Central memory CD4-positive, alpha-beta T cell (primary cell): ENCODE data around the gene CCDC85C.

Experiments used
- DNase-seq: peaks from one replicate; pipeline ENCODE4 v3.0.0; 2022

The CCDC85C gene

DNA sequence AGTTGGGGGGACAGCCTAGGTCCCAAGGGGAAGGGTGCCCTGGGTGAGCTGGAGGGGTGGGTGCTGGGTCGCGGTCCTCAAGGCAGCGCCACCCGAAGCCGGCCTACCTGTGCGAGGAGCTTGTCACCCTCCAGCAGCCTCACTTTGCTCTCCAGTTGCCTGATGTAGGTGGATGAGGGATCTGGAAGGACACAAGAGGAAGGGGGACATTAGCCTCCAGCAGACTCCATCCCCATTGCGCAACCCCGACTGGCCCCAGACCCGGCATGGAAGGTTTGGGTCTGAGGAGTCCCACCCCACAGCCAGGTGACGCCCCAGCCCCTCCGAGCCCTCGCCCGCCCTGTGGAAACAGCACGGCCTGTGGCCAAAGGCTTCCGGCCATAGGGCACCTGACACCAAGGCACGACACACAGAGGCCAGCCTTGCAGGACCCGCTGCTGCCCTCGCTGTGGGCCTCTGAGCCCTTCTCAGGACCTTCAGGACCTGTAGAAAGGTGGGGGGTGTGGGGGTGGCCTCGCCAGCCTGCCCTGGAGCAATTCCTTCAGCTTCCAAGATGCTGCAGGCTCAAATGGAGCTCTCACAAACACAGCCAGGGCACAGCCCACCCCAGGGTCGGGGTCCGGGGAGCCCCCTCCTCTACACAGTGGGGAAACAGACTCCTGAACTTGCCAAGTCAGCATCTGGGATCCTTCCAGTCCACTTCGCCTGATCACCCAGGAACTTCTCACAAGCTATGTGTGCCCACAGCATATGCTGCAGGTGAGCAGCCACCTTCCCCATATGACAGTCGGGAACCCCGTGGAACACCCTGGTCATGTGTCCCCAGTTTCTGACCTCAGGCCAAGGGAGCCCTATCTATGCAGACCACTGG is 67.9 kb downstream of the CCDC85C start:
- DNase-seq: no peak

DNA sequence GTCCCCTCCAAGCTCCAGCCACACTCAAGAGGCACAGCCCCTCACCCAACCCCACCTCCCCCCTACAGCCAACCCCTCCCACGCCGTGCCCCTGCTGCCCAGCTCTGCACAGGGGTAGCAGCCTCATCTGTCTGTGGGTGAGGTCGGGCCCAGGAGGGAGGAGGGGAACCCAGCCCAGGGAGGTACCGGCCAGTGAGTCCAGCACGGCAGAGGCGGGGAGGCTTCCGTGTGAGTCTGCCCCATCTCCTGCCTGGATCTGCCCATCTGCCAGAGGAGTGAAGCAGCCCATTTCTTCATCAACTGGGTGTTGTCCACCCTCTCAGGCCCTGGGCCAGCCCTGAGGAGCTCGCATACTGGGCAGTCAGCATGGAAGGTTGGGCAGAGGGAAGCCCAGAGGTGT is 68.6 kb downstream of the CCDC85C start:
- DNase-seq: no peak

DNA sequence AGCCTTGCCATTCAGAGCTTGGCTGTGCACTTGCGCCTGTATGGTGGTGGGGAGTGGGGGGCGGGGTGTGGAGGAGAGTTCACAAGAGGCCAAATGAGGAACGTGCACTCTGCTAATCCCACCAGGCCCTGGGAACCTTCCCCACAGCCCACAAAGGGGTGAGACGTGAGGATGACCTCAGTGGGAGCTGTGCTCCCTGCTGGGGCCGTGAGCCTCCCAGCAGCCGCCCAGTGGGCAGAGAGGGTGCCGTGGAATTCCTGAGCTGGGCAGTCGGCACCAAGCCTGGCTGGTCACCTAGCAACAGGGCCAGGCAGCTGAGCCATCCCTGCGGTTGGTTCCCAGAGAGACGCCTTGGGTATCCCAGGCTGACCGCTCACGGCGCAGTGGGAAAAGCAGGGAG is 69.1 kb downstream of the CCDC85C start:
- DNase-seq: no peak

DNA sequence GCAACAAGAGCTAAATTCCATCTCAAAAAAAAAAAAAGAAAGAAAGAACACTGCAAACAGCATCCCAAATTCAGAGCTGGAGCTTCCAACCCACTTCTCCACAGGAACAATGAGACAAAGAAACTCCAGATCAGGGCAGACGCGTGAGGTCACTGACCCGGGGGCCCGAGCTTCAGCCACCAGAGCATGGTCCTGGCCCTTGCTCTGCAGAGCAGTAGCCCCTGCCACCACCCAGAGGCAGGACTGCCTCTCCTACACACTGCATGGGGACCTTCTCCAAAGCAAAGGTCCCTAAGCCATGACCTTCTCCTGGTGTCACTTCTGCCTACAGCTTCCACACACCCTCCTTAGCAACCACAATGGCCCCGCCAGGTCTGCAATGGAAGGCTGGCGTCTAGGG is 69.7 kb downstream of the CCDC85C start:
- no peak for DNase-seq

DNA sequence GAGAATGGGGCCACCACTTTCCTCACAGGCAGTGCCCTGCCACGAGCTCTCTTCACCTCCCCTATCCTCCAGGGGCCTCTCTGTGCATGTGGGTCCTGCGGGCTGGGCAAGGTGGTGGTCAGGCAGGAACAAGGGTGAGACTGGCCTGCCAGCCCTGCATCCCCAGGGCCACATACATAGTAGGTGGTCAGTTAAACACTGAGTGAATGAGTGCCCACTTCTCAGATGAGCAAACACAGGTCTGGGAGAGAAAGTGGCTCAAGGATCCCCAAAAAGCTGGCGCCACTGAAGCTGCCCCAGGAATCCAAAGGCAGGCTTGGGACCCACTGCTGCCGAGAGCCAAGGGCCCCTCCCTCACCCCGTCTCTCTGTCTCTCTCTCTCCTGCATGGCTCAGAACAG is 71.7 kb downstream of the CCDC85C start:
- no peak for DNase-seq

DNA sequence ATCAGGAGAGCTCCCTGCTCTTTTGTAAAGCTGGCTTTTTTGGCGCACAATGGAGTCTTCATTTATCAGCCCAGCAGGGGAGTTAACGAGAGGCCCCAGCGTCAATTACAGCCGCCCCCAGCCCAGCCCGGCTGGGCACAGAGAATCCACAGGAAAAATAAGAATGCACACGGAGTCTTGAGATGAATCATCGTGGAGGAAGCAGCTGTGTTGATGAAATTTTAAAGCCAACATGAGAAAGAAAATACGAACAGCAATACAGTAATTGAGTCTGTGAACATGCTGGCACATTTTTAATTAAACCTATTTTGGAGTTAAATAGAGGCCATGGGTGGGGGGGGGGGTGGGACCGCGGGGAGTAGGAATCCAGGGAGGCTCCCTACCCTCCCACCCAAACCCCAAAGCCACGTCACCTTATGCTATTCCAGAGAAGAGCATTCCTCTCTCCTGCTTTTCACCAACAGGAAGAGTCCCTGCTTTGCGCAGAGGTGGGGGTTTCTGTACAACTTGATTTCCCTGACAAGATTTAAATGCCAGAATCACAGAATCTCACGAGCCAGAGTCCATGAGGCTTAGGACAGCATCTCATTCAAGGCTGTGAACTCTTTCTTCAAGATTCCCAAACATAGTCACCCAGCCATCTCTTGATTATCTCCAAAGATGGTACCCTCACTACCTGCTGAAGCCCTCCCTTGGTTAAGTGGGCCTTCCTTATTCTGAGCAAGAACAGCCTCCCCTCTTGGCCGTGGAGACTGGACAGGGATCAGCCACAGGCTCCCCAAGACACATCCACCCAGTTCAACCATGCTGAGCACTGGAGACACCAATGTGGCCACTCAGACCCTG is 72.5 kb downstream of the CCDC85C start:
- DNase-seq: no peak

DNA sequence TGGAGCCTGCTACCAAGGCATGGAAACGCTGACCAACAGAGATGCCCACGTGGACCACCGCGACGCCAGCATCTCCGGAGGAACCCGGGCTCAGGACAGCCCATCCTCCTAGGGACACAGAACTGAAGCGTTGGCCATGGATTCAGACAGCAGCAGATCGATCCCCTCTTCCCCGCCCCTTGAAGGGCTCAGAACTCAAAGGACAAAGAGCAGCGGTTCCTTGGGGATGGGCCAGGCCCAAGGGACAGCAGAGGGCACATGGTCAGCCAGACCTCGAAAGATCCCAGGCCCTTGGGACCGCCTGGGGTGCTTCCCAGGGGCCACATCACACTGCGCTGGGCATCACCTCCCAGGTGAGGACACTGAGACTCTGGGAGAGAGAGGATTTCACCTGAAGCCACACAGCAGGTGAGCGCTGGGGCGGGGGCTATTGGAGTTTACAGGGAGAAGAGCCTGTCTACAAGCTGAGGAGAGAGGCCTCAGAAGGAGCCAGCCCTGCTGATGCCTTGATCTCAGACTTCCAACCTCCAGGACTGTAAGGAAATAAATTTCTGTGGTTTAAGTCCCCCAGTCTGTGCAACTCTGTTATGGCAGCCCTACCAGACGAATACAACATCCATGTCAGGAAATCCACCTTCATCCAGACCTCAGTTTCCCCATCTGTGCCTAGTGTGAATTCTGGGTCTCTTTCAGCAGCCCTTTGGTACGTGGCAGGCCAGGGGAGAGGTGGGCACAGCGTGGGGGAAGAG is 73.4 kb downstream of the CCDC85C start:
- DNase-seq: no peak

DNA sequence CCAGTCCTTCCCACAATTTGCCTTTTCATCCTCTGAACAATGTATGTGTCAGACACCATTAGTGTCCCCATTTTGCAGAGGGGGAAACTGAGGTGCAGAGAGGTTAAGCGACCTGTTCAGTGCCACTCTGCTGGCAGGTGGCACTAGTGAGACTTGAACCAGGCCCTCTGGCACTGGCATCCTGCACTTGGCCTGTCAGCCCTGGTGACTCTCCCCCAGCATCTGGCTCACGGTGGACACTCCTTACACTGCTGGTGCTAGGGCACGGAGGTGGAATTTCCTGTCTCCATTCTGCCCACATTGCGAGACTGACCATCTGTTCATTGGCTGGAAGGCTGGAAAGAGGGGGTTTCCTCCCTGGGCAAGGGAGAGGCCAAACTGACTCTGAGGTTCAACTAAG is 74.1 kb downstream of the CCDC85C start:
- DNase-seq: no peak

DNA sequence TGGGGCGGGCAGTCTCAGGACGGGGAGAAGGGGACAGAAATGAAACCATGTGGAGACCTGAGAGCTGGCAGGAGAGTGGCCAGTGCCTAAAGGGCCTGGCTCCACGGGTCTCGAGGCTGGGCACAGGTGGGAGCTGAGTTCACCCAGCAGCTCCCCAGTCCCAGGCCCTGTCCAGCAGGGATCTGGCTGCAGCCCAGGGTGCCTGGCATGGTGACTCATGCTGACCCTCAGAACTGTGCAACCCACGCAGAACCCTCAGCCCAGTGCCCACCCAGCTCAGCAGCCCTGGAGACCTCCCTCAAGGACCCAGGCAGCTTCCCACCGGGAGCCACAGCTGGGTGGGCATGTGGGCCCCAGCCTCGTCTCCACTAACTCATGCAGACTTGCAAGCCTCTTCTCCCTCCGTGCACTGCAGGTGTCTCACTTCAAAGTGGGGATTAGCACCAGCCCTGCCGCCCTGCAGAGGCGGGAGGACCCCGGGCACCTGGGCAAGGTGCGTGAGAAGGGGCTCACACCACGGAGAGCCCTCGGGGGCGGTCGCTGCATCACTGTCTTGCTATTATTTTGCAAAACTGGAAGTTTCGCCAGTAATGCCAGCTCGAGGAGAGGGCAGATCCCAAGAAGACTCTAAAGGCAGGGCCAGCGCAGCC is 76.5 kb downstream of the CCDC85C start:
- no peak for DNase-seq

DNA sequence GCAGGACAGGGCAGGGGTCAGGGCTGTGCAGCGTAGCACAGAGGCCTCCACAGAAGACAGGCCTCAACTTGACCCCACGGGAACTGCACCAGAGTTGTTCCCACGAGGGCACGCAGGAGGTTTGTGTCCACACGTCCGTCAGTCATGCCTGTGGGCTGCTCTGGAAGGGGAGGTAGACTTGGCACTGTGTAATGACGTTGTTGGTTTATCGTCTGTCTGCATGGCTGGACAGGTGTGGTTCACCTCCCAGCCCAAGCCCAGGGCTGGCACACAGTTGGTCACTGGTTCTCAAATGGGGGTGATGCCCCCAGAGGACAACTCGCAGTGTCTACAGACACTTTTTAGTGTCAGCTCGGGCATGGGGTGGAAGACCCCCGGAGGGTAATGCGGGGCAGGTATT is 77.0 kb downstream of the CCDC85C start:
- DNase-seq: no peak

DNA sequence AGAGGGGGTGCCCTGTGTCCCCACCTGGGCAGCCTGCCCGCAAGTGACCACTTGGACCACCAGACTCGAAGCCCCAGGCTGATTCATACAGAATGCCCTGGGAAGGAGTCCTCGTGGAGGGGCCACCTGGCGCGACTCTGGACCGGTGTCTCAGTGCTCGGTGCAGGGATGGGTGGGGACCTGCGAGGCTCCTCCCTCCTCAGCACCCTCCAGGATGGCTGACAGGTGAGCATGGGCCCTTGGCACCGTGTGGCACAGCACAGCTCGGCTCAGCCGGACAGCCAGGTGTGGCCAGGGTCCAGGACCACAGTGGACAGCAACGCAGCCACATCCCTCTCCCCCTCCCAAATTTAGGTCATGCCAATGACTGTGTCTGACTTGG is 78.3 kb downstream of the CCDC85C start:
- no peak for DNase-seq

DNA sequence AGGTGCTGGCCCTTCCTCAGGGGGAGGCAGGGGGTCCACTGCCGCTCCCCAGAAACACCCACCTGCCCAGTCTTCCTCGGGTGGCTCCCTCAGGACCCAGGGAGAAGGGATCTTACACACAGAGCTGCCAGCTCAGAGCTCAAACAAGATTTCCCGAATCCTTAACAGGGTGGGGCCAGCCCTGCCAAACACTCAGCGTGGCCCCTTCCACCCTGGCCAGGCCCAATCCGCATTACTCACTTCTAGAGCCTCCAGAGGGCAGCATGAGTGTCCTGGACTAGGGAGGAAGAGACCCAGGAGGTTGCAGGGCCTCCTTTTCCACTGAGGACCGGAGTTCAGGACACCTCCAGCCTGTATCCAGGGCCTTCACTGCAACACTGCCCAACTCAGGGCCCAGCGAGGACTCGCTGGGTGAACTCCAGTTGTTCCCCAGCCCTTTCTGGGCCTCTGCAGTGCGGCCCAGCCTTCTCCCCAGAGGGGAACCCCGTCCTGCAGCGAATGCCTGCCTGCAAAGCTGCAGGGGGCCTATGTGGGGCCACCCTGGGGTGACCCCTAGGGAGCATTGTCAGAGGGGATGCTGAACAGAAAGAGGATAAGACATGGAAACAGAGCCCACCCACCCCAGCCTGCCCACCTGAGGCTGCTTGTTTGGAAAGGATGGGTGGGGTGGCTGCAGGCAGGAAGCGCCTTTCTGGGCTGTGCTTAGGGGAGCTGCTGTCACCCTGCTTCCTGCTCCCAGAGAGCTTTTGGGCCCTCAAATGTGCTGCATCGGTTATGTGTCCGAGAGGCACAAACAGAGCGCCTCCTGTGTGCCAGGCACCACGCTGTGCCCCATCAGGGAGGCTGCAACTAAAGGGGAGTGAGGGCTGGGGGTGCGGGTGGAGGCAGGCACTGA is 79.0 kb downstream of the CCDC85C start:
- DNase-seq: no peak

DNA sequence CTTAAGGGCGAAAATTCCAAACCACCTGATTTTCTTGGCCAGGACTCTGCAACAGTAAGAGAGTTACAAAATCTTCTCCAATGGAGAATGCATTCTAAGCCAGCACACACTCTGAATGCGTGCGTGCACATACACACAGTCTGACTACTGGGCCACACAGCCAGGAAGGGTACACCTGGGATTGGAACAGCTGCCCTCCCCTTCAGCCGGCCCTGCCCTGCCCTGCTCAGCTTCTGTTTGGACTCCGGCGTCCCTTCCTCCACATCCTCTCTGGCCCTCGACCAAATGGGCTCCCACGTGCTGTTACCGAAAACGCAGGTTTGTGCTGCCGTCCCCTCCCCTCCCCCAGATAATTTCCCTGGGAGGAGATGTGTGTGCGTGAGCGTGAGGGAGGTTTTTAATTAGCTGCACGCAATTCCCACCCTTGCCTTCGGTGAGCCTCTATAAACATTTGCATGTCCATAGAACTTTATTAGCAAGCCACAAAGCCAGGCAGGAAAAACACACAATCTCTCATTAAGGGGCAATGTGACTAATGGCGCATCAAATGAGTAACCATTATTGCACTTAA is 79.8 kb downstream of the CCDC85C start:
- no peak for DNase-seq

DNA sequence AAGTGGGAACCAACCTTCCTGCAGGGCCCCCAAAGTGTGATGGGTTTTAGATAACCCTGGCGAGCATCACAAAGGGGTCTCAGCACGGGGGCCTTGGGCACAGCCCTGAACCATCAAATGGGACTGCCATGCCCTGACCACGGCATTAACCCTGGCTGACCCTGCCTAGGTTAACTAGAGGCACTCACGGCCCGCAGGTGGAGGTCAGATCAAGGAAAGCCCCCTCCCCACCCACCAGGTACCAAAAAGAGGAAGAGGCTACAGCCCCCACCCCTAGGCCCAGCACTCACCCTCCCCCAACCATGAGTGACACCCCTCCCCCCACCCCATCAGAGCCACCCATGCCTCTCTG is 80.3 kb downstream of the CCDC85C start:
- DNase-seq: no peak

DNA sequence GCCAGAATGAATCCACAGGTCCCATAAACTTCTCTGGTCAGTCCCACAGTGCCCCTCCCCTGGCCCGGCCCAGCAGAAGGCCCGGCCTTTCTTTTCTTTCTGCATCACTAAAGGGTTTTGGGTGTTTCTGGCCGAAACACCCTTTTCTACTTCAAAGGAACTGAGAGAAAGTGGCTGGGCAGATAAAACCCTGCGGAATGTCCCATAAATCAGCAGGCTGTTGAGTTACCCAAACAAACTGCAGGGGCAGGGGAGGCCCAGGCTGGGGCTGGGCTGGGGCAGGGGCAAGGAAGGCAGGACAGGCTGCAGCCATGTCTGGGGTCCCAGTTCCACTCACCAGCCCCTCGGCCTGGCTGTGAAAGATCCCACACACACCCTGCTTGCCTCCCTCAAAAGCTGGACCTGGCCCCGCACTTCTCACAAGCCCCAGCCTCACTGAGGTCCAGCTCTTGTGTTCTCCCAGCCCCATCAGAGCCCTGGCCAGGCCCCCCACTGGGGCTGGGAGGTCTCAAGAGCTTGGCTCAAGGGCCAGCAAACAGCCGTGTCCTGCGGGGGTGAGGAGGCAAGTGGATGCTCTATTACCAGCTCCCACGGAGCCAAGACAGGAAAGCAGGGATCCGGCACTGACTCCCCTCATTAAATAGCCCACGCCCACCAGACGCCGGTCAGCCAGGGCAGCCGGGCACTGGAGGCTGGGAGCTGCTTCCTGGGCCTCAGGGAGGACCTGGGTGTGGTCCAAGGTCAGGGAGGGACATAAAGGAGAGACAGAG is 80.9 kb downstream of the CCDC85C start:
- DNase-seq: no peak

DNA sequence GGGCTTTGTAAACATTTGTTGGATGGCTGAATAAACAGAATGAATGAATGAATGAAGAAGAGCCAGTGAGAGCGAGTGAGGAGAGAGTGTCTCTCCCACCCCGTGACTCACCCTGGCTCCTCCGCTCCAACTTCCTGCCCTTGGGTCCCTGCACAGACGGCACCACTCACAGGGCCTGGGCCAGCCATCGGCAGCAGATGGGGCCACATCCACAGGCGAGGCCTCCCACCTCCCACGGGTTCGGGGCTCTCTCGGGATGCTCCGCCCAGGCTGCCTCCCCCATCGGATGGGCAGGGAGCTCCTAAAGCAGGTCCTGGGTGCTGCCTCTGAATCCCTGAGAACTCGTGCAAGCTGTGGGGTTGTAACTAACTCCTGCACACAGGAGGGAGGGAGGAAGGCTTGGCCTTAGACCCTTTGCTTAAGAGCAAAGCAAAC is 81.5 kb downstream of the CCDC85C start:
- no peak for DNase-seq

DNA sequence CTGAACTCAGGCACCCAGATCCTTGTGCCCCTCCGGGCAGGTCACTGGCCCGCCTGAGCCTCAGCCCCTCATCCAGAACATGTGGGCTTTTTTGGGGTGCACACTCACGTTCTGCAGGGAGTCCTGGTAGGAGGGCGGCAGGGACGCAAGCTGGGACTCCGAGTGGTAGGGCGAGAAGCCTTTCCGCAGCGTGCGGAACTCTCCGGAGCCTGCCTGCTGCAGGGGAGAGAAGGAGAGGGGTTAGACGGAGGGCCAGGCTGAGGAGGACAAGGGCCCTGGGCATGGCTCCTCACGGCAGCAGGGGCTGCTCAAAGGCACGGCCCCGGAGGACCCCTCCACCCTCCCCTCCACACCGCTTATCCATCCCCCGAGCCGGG is 82.0 kb downstream of the CCDC85C start:
- DNase-seq: no peak

DNA sequence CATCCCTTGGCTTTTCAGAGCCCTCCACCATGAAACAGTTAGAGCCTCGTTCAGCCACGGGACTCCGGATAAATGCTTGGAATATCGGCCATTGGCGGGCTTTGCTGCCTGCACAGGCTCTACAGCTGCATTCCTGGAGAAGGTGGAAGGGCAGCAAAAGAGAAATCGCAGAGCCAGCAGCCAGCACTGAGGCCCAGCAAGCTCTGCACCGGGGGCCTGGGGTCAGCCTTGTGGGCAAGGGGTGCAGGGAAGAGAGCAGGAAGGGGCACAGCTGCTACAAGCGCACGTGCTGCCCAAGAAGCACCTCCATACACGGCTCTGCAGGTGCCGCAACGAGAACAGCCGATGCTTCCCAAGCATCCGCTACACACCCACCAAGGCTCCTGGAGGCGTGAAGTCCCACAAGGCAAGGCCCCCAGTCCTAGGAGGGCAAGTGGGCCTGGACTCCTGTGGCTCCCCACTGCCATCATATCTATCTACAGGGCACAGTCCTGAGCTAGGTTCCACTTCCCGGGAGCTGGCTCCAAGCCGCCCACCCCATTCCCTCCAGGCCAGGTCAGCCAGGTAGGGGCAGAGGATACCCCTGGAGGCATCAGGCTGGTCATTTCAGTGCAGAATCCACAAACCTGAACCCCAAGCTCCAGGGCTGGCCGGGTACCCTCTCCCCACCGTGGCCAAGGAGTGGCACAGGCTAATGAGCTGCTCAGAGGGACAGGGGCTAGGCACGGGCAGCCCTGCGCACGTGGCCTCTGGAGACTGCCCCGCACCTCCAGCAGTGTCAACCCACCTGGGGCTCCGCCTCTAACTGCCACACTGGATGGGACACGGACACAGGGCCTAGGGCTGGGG is 82.6 kb downstream of the CCDC85C start:
- DNase-seq: no peak

DNA sequence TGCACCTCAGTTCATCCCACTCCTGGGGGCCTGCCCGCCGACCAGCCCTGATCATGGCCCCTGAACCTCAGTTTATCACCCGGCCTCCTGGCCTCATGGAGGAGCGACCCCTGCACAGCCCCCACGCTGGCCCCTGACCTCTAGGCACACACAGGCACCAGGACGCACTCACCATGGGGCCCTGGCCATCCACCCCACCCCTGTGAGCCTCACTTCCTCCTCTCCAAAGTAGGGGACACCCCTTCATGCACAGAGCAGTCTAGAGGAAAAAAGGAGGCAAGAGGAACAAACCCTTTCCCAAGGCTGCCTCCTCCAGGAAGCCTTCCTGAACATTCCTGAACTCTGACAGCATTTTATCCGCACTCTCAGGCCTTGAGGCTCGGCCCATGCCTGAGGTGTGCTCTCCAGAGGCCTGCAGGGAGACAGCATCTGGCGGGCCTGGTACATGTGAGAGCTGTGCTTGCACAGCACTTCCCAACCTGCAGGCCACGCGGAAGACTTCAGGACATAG is 83.4 kb downstream of the CCDC85C start:
- DNase-seq: no peak
